IMR-90 (cell line): Measurements from ENCODE around the gene MKX.

ENCODE experiments used
- CEBPB ChIP-seq: IDR thresholded peaks from 2 replicates; pipeline ENCODE4 v1.6.1; 2012; ENCODE audit warnings: low read depth, low read length, improper control_type of control experiment
- CTCF ChIP-seq: conservative IDR thresholded peaks from 2 replicates; pipeline ENCODE4 v1.5.1; 2012; ENCODE audit warnings: mild to moderate bottlenecking, low read depth, low read length, improper control_type of control experiment
- MXI1 ChIP-seq: IDR thresholded peaks from 2 replicates; pipeline ENCODE4 v1.6.1; 2012; ENCODE audit warnings: low read depth, mild to moderate bottlenecking, low read length, moderate library complexity, borderline replicate concordance
- NFE2L2 ChIP-seq: fragments of 150-350 bp; IDR thresholded peaks from 2 replicates; pipeline ENCODE4 v1.6.1; 2016; ENCODE audit warnings: low read depth, mild to moderate bottlenecking, low read length
- POLR2A ChIP-seq: IDR thresholded peaks from 2 replicates; pipeline ENCODE4 v1.6.1; 2012; ENCODE audit warnings: mild to moderate bottlenecking, low read depth, low read length
- RAD21 ChIP-seq: IDR thresholded peaks from 2 replicates; pipeline ENCODE4 v1.6.1; 2012; ENCODE audit warnings: low read length, improper control_type of control experiment
- RFX5 ChIP-seq: IDR thresholded peaks from 2 replicates; pipeline ENCODE4 v1.8.0; 2012; ENCODE audit warnings: low read depth, mild to moderate bottlenecking, low read length, moderate library complexity
- SMC3 ChIP-seq: fragments of 150-350 bp; IDR thresholded peaks from 2 replicates; pipeline ENCODE4 v1.6.1; 2016; ENCODE audit warnings: low read depth, mild to moderate bottlenecking, antibody characterized with exemption, low read length, moderate library complexity
- USF2 ChIP-seq: fragments of 150-350 bp; IDR thresholded peaks from 2 replicates; pipeline ENCODE4 v1.6.1; 2017; ENCODE audit warnings: mild to moderate bottlenecking, antibody characterized with exemption, low read length, low read depth

- no peak for TF ChIP-seq CTCF
- no peak for TF ChIP-seq CEBPB
- TF ChIP-seq POLR2A = no peak
- TF ChIP-seq RAD21 = no peak
- TF ChIP-seq MXI1 = no peak
- no peak for TF ChIP-seq RFX5
- no peak for TF ChIP-seq NFE2L2
- TF ChIP-seq USF2 = no peak
- no peak for TF ChIP-seq SMC3
Observed at GRCh38 chr10:27654284-27654683, 91.3 kb downstream of the MKX start.
